ENCODE data around the gene TMEM258.
A peak's percentile ranks its signal among the peaks of the same experiment; 100 is the strongest.

TMEM258 gene

GRCh38 chr11:61830237-61831105 lies 38.1 kb upstream of the TMEM258 start:
- Mint-ChIP-seq H3K36me3 (ENCODE audit: low read depth) (no peaks in the 10 kb centered on the region), H3K9me3 (no peaks in the 10 kb centered on the region), H3K27ac (no peak overlapping the region), H3K4me1 (ENCODE audit: low read depth) (peaks cover 47% of the 10 kb centered on the region), H3K4me3 (peak overlapping the region; percentile 14), H3K27me3 (peaks cover 39% of the 10 kb centered on the region)

- Mint-ChIP-seq H3K4me1 (ENCODE audit: low read depth) (peaks cover 41% of the 10 kb centered on the region), H3K27ac (no peak overlapping the region), H3K4me3 (peak overlapping the region; percentile 85), H3K36me3 (ENCODE audit: low read depth) (no peaks in the 10 kb centered on the region), H3K27me3 (peaks cover 39% of the 10 kb centered on the region), H3K9me3 (no peaks in the 10 kb centered on the region)
These were observed 37.4 kb upstream of the TMEM258 start for GRCh38 chr11:61829806-61830205.

DNA sequence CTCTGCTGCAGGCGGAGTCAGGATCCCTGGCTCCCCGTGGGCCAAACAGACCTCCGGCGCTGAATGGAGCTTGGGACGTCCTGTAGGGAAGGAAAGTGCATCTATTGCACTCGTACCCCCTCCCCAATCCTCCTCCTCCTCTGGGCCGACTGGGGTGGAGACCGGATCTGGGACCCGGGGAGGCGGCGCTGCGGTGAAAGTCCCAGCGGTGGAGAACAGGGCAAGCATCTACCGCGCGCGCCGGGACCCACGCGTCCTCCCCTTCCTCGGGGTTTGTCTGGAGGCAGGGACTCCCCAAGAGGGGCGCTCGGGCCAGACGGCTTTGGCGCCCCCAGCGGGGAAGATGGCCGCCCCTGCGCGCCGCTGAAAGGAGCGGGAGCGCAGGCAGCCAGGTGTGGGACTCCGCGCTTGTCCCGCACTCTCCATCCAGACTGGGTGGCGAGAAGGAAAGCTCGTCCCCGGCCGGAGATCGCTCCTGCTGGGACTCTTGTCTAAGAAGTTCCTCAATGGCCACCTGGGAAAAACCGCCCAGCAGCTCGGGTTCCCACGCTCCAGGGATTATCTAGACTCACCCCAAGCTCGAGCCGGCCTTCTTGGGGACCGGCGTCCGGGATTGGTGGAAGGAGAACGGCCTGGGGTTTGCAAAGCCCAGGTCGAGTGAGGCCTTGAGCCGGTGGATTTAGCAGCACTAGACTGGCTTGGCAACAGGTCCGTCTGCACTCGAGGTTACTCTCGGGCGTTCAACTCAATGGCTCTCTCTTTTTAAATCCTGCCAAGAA lies 36.4 kb upstream of the TMEM258 start:
- no peaks in the 10 kb centered on the region for H3K36me3 Mint-ChIP-seq (ENCODE audit: low read depth)
- H3K4me3 Mint-ChIP-seq, result peak overlapping the region; percentile 85
- H3K27me3 Mint-ChIP-seq, result peaks cover 43% of the 10 kb centered on the region
- H3K9me3 Mint-ChIP-seq, result no peaks in the 10 kb centered on the region
- H3K27ac Mint-ChIP-seq, result no peak overlapping the region
- H3K4me1 Mint-ChIP-seq (ENCODE audit: low read depth), result peaks cover 31% of the 10 kb centered on the region

- H3K9me3 Mint-ChIP-seq, result no peaks in the 10 kb centered on the region
- peaks cover 26% of the 10 kb centered on the region for H3K4me1 Mint-ChIP-seq (ENCODE audit: low read depth)
- H3K27ac Mint-ChIP-seq, result peak overlapping the region; percentile 58
- peaks cover 43% of the 10 kb centered on the region for H3K27me3 Mint-ChIP-seq
- H3K36me3 Mint-ChIP-seq (ENCODE audit: low read depth), result no peaks in the 10 kb centered on the region
- peak overlapping the region; percentile 85 for H3K4me3 Mint-ChIP-seq
These were observed 35.9 kb upstream of the TMEM258 start for GRCh38 chr11:61828379-61828628.

DNA sequence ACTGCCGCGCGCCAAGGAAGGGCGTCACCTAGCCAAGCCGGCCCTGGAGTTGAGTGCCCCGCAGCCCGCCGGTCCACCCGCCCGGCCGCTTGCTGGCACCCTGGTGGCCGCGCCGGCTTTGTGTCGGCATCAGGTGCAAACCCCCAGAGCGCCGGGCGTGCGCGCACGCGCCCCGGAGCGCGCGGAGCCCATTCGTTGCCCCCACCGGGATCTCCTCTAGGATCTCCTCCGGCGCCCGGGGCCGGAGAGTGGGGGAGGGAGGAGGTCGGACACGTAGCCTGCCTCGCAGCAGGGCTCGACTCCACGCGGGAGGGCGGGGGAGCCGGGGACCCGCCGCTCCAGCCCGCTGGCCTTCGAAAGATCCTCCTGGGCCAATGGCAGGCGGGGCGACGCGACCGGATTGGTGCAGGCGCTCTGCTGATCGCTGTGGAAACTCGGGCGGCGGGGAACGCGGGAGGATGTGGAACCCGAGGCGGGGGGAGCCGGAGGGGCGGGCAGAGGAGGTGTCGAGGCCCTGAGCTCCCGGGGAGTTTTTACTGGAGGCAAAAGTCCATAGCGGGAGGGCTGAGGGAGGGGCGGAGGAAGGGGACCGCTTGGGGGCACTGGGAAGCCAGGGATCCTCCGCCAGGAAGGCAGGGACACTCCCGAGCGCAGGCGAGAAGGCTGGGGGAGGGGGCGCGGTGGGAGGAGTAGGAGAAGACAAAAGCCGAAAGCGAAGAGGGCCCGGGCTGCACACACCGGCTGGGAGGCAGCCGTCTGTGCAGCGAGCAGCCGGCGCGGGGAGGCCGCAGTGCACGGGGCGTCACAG lies 35.4 kb upstream of the TMEM258 start, which contains the start of gene FADS2:
FADS2 (plus strand) TSS at position 730 of the 808 bp plus-strand sequence. CDS start 91 bp downstream, outside the sequence.
- Mint-ChIP-seq H3K27me3 (peaks cover 43% of the 10 kb centered on the region), H3K4me1 (ENCODE audit: low read depth) (peaks cover 24% of the 10 kb centered on the region), H3K4me3 (peak within 1 kb of the TSS; percentile 85), H3K27ac (peak within 1 kb of the TSS; percentile 71), H3K36me3 (ENCODE audit: low read depth) (no peaks in the 10 kb centered on the region), H3K9me3 (no peaks in the 10 kb centered on the region)

- no peaks in the 10 kb centered on the region for H3K9me3 Mint-ChIP-seq
- no peaks in the 10 kb centered on the region for H3K36me3 Mint-ChIP-seq (ENCODE audit: low read depth)
- H3K27ac Mint-ChIP-seq, result peak overlapping the region; percentile 71
- H3K4me1 Mint-ChIP-seq (ENCODE audit: low read depth), result peaks cover 24% of the 10 kb centered on the region
- peaks cover 42% of the 10 kb centered on the region for H3K27me3 Mint-ChIP-seq
- peak overlapping the region; percentile 85 for H3K4me3 Mint-ChIP-seq
These were observed 34.7 kb upstream of the TMEM258 start for GRCh38 chr11:61826930-61827570.

DNA sequence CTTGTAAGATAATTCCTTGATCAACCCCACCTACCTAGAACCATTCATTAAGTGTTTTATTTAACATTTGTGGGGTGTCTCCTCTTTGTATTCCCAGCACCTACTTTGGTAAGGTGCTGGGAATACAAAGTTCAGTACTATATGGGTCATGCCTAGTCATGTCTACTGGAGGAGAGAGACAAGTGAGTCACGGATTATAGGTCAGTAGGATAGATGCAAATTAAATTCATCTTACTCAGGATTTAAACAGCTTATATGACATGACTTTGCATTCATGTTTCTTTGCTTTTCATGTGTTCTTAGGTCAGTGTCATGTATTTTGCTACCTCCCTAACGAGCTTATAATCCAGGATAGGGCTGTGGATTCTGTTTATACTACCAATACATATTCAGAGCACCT lies 27.8 kb upstream of the TMEM258 start:
- Mint-ChIP-seq H3K27me3 (peaks cover 17% of the 10 kb centered on the region), H3K27ac (no peak overlapping the region), H3K4me3 (no peak overlapping the region), H3K9me3 (no peaks in the 10 kb centered on the region), H3K4me1 (ENCODE audit: low read depth) (peaks cover 10% of the 10 kb centered on the region), H3K36me3 (ENCODE audit: low read depth) (no peaks in the 10 kb centered on the region)

DNA sequence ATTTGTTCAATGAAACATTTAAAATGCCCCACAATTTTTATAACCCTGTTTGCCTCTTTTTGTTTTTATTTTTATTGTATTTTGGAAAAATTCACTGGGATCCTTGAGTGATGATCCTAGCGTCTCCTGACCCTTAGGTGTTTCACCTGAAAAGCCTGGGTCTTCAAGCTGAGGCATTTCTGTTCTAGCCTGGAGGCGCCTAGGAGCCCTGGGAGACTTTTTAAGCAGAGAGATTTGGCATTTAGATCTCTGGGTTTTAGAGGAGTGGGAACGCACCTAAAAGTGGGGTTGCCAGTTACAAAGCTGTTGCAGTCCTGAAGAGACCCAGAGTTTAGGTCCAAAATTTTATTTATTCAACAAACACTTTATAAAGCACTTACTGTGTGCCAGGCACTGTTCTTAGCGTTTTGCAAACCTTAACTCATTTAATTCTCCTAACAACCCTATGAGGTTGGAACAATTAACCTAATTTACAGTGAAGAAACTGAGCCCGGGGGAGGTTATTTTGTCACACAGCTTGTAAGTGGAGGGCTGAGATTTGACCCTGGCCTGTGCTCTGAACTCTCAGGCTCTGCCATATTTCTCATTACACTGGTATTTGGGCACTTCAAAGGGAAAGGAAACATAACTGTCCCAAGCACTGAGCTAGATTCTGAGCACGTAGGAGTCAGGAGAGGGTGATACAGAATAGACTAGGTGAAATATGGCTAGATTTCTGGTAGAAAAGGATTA lies 25.2 kb upstream of the TMEM258 start:
- Mint-ChIP-seq H3K9me3 (no peaks in the 10 kb centered on the region), H3K27ac (no peak overlapping the region), H3K4me3 (peak overlapping the region; percentile 65), H3K27me3 (peaks cover 20% of the 10 kb centered on the region), H3K4me1 (ENCODE audit: low read depth) (peaks cover 17% of the 10 kb centered on the region), H3K36me3 (ENCODE audit: low read depth) (peaks cover 5% of the 10 kb centered on the region)

GRCh38 chr11:61816736-61817455 lies 24.5 kb upstream of the TMEM258 start, which contains the start of gene FADS1:
FADS1 (minus strand) TSS chr11:61817003; CDS start chr11:61816929, 74 bp downstream.
- Mint-ChIP-seq H3K4me3 (peak within 1 kb of the TSS; percentile 90), H3K9me3 (no peaks in the 10 kb centered on the region), H3K36me3 (ENCODE audit: low read depth) (peaks cover 9% of the 10 kb centered on the region), H3K27me3 (peaks cover 20% of the 10 kb centered on the region), H3K4me1 (ENCODE audit: low read depth) (peaks cover 17% of the 10 kb centered on the region), H3K27ac (peak within 1 kb of the TSS; percentile 40)

DNA sequence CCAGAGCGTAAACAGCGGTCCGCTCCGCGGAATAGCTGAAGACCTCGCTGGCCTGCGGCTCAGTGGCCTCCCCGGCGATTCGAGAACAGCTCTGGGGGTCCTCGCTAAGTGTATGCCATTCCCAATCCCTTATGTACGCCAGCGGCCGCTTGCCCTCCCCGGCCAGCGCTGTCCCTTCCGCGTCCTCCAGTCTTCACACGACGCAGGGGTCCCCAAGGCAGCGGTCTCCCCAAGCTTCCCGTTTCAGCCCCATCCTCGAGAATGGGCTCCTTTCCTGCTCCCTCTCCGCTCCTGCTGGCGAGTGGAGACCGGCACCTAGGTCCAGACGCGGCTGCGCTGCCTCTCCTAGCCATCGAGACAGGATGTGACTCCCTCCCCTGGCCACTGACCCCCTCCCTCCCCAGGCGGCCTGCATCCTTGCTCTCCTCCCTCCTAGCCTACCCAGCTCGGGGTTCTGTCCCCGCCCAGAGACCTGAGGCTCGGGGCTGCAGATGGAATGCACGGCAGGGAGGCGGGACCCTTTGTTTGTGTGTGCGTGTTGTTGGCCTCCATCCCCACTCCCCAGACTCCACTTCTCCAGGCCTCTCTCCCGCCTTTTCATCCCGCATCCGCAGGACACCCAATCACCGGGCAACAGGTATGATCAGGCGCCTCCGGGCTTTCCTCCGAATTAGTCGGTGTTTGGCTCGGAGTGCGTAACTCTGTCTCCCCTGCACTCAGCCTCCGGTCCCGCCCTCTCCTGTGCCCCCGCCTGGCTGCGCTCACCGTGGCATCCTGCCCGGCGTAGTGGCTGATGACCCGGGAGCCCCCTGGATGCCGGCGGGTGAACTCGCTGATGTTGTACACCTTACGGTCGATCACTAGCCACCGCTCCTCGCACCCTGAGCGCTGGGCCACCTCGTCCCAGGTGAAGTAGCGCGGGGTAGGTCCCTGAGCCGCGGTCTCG lies 23.7 kb upstream of the TMEM258 start:
- H3K9me3 Mint-ChIP-seq, result no peaks in the 10 kb centered on the region
- H3K4me1 Mint-ChIP-seq (ENCODE audit: low read depth), result peaks cover 17% of the 10 kb centered on the region
- peak overlapping the region; percentile 40 for H3K27ac Mint-ChIP-seq
- peaks cover 20% of the 10 kb centered on the region for H3K27me3 Mint-ChIP-seq
- H3K4me3 Mint-ChIP-seq, result peak overlapping the region; percentile 90
- H3K36me3 Mint-ChIP-seq (ENCODE audit: low read depth), result peaks cover 10% of the 10 kb centered on the region

DNA sequence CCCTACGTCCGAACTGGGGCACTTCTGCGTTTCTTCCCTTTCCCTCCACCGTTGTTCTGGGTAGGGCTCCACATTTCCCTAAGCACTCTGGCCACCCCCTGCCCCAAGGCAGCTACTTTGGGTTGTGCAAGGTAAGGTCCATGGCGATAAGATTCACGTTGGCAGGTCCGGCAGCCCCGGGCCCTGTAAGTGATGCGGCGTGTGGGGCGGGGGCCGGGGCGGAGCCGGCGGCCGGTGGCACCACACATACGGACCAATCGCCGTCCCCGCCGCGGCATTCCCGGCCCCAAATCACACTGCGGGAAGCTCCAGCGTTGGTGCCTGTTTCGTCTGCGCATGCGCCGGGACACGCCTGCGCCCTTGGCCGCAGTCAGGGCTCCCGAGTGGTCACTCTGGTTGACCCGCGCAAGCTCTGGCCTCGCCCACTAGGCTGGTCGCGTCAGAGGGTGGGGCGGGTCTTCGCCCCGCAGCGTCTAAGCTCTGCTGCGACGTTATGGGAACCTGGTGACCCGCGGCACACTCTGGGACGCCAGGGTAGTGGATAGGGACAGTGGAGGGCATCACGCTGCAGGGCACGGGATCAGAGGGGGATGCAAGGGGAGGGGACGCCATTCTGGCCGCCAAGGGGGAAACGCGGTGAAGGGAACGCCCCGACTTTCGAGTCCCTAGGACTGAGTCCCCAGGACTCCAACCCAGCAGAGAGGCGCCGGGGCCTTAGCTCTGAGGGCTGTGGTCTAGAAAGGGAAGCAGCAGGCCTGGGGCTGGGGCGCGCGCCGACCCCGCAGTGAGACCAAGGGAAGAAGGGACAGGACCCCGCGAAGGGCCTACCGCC lies 22.8 kb upstream of the TMEM258 start:
- Mint-ChIP-seq H3K9me3 (no peaks in the 10 kb centered on the region), H3K4me1 (ENCODE audit: low read depth) (peaks cover 17% of the 10 kb centered on the region), H3K36me3 (ENCODE audit: low read depth) (peaks cover 11% of the 10 kb centered on the region), H3K27ac (peak overlapping the region; percentile 58), H3K27me3 (peaks cover 20% of the 10 kb centered on the region), H3K4me3 (peak overlapping the region; percentile 90)
